Astrocyte (in vitro differentiated cells and primary cell): ENCODE measurements around the gene MCTP1. TPM values are rescaled to one million over a fixed set of nuclear protein-coding genes. Genes with fewer than 3 reads are reported as not detected.

ENCODE experiments used
- DNase-seq: peaks from one replicate; pipeline ENCODE4 v3.0.0-alpha.2; 2010; ENCODE audit warnings: low read depth
- FAIRE-seq: peaks from 2 replicates; lab custom pipeline; 2011; peaks lifted over from hg19 to GRCh38; lab: Jason Lieb, UNC
- H2AFZ ChIP-seq: 2 replicates; pipeline ENCODE4 v1.6.0; 2012; ENCODE audit warnings: low read depth, low read length, inconsistent platforms
- H3K27ac ChIP-seq: 2 replicates; pipeline ENCODE4 v1.5.1; 2011; ENCODE audit warnings: low read depth, low read length, inconsistent platforms
- H3K27me3 ChIP-seq: 2 replicates; pipeline ENCODE4 v1.6.0; 2011; ENCODE audit warnings: low read length, inconsistent platforms; ENCODE audit not compliant: insufficient read depth
- H3K36me3 ChIP-seq: 2 replicates; pipeline ENCODE4 v1.5.1; 2011; ENCODE audit warnings: low read length, inconsistent platforms; ENCODE audit not compliant: insufficient read depth
- H3K4me1 ChIP-seq: 2 replicates; pipeline ENCODE4 v1.5.1; 2011; ENCODE audit warnings: low read length, inconsistent platforms; ENCODE audit not compliant: insufficient read depth
- H3K4me2 ChIP-seq: 2 replicates; pipeline ENCODE4 v1.6.0; 2012; ENCODE audit warnings: low read length, inconsistent platforms
- H3K4me3 ChIP-seq: 2 replicates; pipeline ENCODE4 v1.5.1; 2011; ENCODE audit warnings: low read depth, mild to moderate bottlenecking, low read length, inconsistent platforms; ENCODE audit not compliant: insufficient read depth
- H3K79me2 ChIP-seq: 2 replicates; pipeline ENCODE4 v1.6.0; 2012; ENCODE audit warnings: mild to moderate bottlenecking, low read length, inconsistent platforms; ENCODE audit not compliant: insufficient read depth
- H3K9ac ChIP-seq: 2 replicates; pipeline ENCODE4 v1.6.0; 2012; ENCODE audit warnings: mild to moderate bottlenecking, low read length, inconsistent platforms
- H3K9me3 ChIP-seq: 2 replicates; pipeline ENCODE4 v1.5.1; 2012; ENCODE audit warnings: low read depth, mild to moderate bottlenecking, low read length, inconsistent platforms; ENCODE audit not compliant: insufficient read depth
- H4K20me1 ChIP-seq: 2 replicates; pipeline ENCODE4 v1.6.0; 2012; ENCODE audit warnings: low read length, inconsistent platforms; ENCODE audit not compliant: insufficient read depth
- H3K27ac Mint-ChIP-seq: one replicate; pipeline ENCODE4 v1.8.0; 2021; ENCODE audit warnings: mild to moderate bottlenecking, mixed read lengths; ENCODE audit not compliant: unreplicated experiment
- H3K27me3 Mint-ChIP-seq: one replicate; pipeline ENCODE4 v1.8.0; 2021; ENCODE audit warnings: low read depth, mixed read lengths; ENCODE audit not compliant: unreplicated experiment
- H3K36me3 Mint-ChIP-seq: one replicate; pipeline ENCODE4 v1.8.0; 2021; ENCODE audit warnings: low read depth, mixed read lengths; ENCODE audit not compliant: unreplicated experiment
- H3K4me1 Mint-ChIP-seq: one replicate; pipeline ENCODE4 v1.8.0; 2021; ENCODE audit warnings: low read depth, mixed read lengths; ENCODE audit not compliant: unreplicated experiment
- H3K4me3 Mint-ChIP-seq: one replicate; pipeline ENCODE4 v1.8.0; 2021; ENCODE audit warnings: mild to moderate bottlenecking, moderate library complexity, mixed read lengths; ENCODE audit not compliant: unreplicated experiment
- H3K9me3 Mint-ChIP-seq: one replicate; pipeline ENCODE4 v1.8.0; 2021; ENCODE audit warnings: mild to moderate bottlenecking, mixed read lengths; ENCODE audit not compliant: unreplicated experiment
- CTCF ChIP-seq: IDR thresholded peaks from 2 replicates; pipeline ENCODE4 v1.5.1; 2011; ENCODE audit warnings: low read depth, mild to moderate bottlenecking, inconsistent platforms, low read length, moderate library complexity; ENCODE audit not compliant: insufficient read depth
- EZH2 ChIP-seq: IDR thresholded peaks from 2 replicates; pipeline ENCODE4 v1.6.1; 2012; ENCODE audit warnings: mild to moderate bottlenecking, low read length, inconsistent platforms; ENCODE audit not compliant: insufficient read depth
- total RNA-seq: library from RNA; stranded (reverse); gene quantifications from 2 replicates; pipeline ENCODE4 v1.2.1, GENCODE V29; 2021

Gene MCTP1
- total RNA-seq, 1 donor from 2014 or later: 40.6 TPM

GRCh38 chr5:94941122-94941755 is 343.7 kb downstream of the MCTP1 start:
- no peak for TF ChIP-seq EZH2
- no peak for TF ChIP-seq CTCF
- Mint-ChIP-seq H3K4me3 (no peak overlapping the region), H3K4me1 (peaks cover 6% of the 10 kb centered on the region), H3K27ac (no peak overlapping the region), H3K36me3 (peaks cover 6% of the 10 kb centered on the region), H3K27me3 (peaks cover under 1% of the 10 kb centered on the region), H3K9me3 (no peaks in the 10 kb centered on the region)
- Histone ChIP-seq H3K27ac (no peak overlapping the region), H4K20me1 (no peaks in the 10 kb centered on the region), H3K36me3 (no peaks in the 10 kb centered on the region), H3K27me3 (no peaks in the 10 kb centered on the region), H3K4me3 (no peak overlapping the region), H3K4me2 (no peak overlapping the region), H3K9ac (no peak overlapping the region), H3K4me1 (no peaks in the 10 kb centered on the region), H3K9me3 (no peaks in the 10 kb centered on the region), H2AFZ (no peak overlapping the region), H3K79me2 (no peaks in the 10 kb centered on the region)
- DNase-seq: no peak
- no peak for FAIRE-seq

GRCh38 chr5:94932259-94932658 is 352.6 kb downstream of the MCTP1 start:
- Histone ChIP-seq H3K4me2 (no peak overlapping the region), H3K27ac (no peak overlapping the region), H3K4me1 (no peaks in the 10 kb centered on the region), H3K36me3 (no peaks in the 10 kb centered on the region), H2AFZ (no peak overlapping the region), H3K27me3 (no peaks in the 10 kb centered on the region), H4K20me1 (no peaks in the 10 kb centered on the region), H3K9me3 (no peaks in the 10 kb centered on the region), H3K79me2 (no peaks in the 10 kb centered on the region), H3K4me3 (no peak overlapping the region), H3K9ac (no peak overlapping the region)
- Mint-ChIP-seq H3K4me3 (no peak overlapping the region), H3K27me3 (peaks cover 2% of the 10 kb centered on the region), H3K36me3 (peaks cover 4% of the 10 kb centered on the region), H3K27ac (no peak overlapping the region), H3K9me3 (no peaks in the 10 kb centered on the region), H3K4me1 (peaks cover 6% of the 10 kb centered on the region)
- FAIRE-seq (no peak), DNase-seq (no peak)
- TF ChIP-seq CTCF (no peak), EZH2 (no peak)

GRCh38 chr5:94928891-94929290 is 356.0 kb downstream of the MCTP1 start:
- H3K79me2 ChIP-seq: no peaks in the 10 kb centered on the region
- TF ChIP-seq CTCF: no peak
- no peak for TF ChIP-seq EZH2
- no peaks in the 10 kb centered on the region for H3K36me3 ChIP-seq
- no peaks in the 10 kb centered on the region for H3K27me3 Mint-ChIP-seq
- no peak overlapping the region for H2AFZ ChIP-seq
- no peak overlapping the region for H3K4me3 ChIP-seq
- H3K9me3 Mint-ChIP-seq: no peaks in the 10 kb centered on the region
- no peak overlapping the region for H3K9ac ChIP-seq
- H3K36me3 Mint-ChIP-seq: peaks cover 2% of the 10 kb centered on the region
- FAIRE-seq: no peak
- peak overlapping the region; percentile 60 for H3K27ac Mint-ChIP-seq
- no peaks in the 10 kb centered on the region for H4K20me1 ChIP-seq
- no peaks in the 10 kb centered on the region for H3K27me3 ChIP-seq
- H3K4me1 Mint-ChIP-seq: peaks cover 6% of the 10 kb centered on the region
- no peaks in the 10 kb centered on the region for H3K9me3 ChIP-seq
- peak overlapping the region; percentile 36 for H3K4me2 ChIP-seq
- H3K27ac ChIP-seq: no peak overlapping the region
- no peaks in the 10 kb centered on the region for H3K4me1 ChIP-seq
- DNase-seq: peak; percentile 1
- H3K4me3 Mint-ChIP-seq: no peak overlapping the region
